Measurements from ENCODE around the gene C1orf174.
A peak's percentile ranks its signal among the peaks of the same experiment; 100 is the strongest.

Gene C1orf174

DNA sequence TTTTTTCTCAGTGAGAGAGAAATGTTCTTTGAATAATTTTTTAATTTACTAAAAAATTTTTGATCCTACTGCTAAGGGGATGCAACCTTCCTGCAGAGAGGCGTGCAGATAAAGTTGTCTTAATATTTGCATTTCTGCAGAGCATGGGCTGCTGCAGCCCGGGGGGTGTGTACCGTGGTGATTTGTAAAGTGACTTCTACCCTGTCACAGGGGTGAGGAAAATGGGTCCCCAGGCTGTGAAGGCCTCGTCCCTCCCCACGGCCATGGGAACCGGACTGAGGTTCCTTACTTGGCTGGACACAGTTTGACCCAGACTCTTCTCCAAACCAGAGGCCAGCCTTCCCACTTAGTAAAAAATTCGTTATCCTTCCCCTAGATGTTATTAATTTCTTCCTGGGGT, 9.5 kb upstream of the C1orf174 start:
- Mint-ChIP-seq H3K9me3 (no peaks in the 10 kb centered on the region), H3K4me1 (ENCODE audit: low read depth) (peaks cover 6% of the 10 kb centered on the region), H3K4me3 (no peak overlapping the region), H3K27me3 (ENCODE audit: low read depth) (no peaks in the 10 kb centered on the region), H3K27ac (no peak overlapping the region), H3K36me3 (ENCODE audit: low read depth) (no peaks in the 10 kb centered on the region)
- no peak for DNase-seq (ENCODE audit: low spot score)

DNA sequence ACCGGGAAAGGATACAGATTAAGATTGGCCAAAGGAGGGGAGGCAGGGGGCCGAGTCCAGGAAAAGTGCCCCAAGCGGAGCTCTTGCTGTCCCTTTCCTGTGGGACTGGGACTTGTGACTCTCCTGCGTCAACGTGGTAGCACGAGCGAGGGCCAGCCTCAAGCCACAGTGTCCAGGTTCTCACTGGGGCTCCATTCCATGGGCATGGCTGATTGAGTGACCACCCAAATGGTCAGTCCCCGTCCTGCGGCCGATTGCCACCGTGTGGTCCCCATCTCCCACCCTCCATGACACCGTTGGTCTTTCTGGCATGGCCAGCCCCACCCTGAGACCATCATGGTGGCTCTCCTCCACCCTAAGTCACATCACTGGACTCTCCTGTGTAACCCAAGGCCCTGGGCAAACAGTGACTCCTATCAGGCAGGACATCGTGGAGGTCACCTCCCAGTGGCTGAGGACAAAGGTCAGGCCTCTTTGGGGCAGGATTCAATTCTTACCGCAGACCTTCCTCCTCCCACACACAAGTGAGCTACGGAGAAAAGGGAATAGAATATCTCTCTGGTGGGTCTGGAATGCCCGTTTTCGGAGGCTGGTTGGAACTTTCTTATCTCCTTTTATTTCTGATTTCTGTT, 8.9 kb upstream of the C1orf174 start:
- Mint-ChIP-seq H3K27me3 (ENCODE audit: low read depth) (no peaks in the 10 kb centered on the region), H3K4me3 (no peak overlapping the region), H3K9me3 (no peaks in the 10 kb centered on the region), H3K36me3 (ENCODE audit: low read depth) (no peaks in the 10 kb centered on the region), H3K4me1 (ENCODE audit: low read depth) (peaks cover 6% of the 10 kb centered on the region), H3K27ac (no peak overlapping the region)
- DNase-seq (ENCODE audit: low spot score), result no peak

DNA sequence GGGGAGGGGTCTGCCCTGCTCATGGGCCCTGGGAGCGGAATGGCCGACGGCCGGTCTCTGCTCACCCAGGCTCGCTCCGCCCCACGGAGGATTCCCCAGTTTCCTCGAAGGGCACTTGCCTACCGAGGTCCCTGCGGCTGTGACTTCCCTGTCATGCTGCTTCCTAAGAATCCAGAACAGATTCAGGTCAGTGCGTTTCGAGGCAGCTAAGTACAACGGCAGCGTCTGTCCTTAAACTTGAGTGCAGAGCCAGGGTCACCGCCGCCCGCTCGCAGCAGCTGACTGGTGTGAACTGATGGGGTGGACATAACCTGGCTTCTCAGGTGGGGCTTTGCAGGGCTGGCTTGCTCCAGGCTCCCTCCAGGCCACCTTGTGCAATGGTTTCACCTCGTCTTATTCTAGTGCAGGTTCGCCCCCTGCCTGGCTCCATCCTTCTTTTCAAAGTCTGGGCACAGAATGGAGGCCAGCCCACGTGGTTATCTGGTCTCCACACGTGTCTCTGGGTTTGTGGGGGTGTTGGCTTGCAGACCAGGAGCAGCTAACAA, 7.6 kb upstream of the C1orf174 start:
- H3K4me1 Mint-ChIP-seq (ENCODE audit: low read depth), result peaks cover 18% of the 10 kb centered on the region
- no peaks in the 10 kb centered on the region for H3K9me3 Mint-ChIP-seq
- DNase-seq (ENCODE audit: low spot score), result no peak
- H3K36me3 Mint-ChIP-seq (ENCODE audit: low read depth), result no peaks in the 10 kb centered on the region
- H3K27me3 Mint-ChIP-seq (ENCODE audit: low read depth), result no peaks in the 10 kb centered on the region
- no peak overlapping the region for H3K27ac Mint-ChIP-seq
- H3K4me3 Mint-ChIP-seq, result no peak overlapping the region

DNA sequence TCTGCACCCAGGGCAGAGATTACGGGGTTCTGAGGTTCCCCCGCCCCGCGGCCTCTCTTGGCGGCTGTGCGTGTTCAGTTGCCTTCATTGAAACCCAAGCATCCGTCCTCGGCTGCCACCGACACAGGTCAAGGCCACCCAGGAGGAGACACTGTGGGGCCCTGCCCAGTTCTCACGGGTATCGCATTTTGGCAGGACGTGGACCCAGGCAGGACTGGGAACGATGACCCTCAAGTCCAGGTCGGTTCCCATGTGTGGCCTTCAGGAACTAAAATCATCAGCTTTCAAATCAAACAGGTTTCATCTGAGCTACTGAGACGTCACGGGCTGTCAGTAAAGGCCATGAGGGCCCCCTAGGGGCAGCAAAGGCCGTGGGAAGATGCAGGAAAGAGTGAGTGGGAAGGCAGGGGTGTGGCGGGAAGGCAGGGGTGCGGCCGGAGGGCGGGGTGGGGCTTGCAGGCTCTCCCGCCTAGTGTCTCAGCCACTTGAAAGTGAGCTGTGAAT, 7.0 kb upstream of the C1orf174 start:
- H3K27ac Mint-ChIP-seq, result no peak overlapping the region
- no peaks in the 10 kb centered on the region for H3K27me3 Mint-ChIP-seq (ENCODE audit: low read depth)
- DNase-seq (ENCODE audit: low spot score), result peak; percentile 11
- H3K4me3 Mint-ChIP-seq, result no peak overlapping the region
- no peaks in the 10 kb centered on the region for H3K9me3 Mint-ChIP-seq
- no peaks in the 10 kb centered on the region for H3K36me3 Mint-ChIP-seq (ENCODE audit: low read depth)
- H3K4me1 Mint-ChIP-seq (ENCODE audit: low read depth), result peaks cover 22% of the 10 kb centered on the region

DNA sequence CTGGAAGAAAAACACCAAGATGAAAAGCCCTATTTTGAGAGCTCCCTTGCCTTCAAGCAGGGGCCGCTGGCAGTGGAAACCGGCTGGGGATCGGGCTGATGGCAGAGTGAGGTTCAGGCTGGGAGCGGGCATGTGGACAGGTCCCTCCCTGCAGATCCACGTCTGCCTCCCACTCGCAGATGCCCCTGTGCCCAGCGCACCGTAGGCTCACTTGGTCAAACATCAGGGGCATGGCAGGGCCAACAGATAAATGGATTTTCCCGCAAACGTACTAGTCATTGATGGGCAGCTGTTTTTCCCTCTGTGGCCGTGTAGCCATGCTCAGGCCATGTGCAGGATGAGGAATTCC, 6.6 kb upstream of the C1orf174 start:
- Mint-ChIP-seq H3K36me3 (ENCODE audit: low read depth) (no peaks in the 10 kb centered on the region), H3K27ac (no peak overlapping the region), H3K9me3 (no peaks in the 10 kb centered on the region), H3K4me3 (no peak overlapping the region), H3K4me1 (ENCODE audit: low read depth) (peaks cover 22% of the 10 kb centered on the region), H3K27me3 (ENCODE audit: low read depth) (no peaks in the 10 kb centered on the region)
- no peak for DNase-seq (ENCODE audit: low spot score)

DNA sequence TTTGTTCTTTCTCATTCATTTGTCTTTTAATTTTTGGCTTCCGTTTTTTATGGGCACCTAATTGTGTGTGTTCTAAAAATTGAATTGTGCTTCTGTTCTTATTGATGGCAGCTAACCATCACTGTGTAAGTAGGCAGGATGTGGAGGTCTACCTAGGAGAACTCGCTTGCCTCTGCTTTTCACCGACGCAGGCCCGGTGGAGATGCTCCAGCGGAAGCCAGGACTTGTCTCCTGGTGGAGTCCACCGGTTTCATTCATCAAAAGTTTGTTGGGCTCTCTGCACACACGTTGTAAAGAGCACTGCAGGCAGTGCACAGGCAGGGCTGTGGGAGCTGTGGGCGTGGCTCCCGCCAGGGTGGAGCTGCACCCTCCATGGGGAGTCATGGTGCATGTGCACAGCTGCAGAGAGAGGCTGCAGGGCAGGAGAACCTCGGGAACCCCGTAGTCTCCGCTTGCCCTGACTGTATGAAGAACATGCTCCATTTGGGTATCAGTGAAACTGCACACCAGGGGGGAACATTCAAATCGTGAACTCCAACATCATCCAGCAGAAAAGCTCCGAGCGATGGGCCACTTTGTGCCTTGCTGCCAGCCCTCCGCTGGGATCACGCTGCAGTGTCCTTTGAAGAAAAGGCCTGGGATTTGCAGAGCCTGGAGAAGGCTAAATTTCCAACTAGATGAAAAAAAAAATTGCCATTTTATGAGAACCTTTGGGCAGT, 6.0 kb upstream of the C1orf174 start:
- H3K4me3 Mint-ChIP-seq, result no peak overlapping the region
- H3K36me3 Mint-ChIP-seq (ENCODE audit: low read depth), result no peaks in the 10 kb centered on the region
- no peak for DNase-seq (ENCODE audit: low spot score)
- no peaks in the 10 kb centered on the region for H3K9me3 Mint-ChIP-seq
- no peak overlapping the region for H3K27ac Mint-ChIP-seq
- peaks cover 22% of the 10 kb centered on the region for H3K4me1 Mint-ChIP-seq (ENCODE audit: low read depth)
- no peaks in the 10 kb centered on the region for H3K27me3 Mint-ChIP-seq (ENCODE audit: low read depth)

DNA sequence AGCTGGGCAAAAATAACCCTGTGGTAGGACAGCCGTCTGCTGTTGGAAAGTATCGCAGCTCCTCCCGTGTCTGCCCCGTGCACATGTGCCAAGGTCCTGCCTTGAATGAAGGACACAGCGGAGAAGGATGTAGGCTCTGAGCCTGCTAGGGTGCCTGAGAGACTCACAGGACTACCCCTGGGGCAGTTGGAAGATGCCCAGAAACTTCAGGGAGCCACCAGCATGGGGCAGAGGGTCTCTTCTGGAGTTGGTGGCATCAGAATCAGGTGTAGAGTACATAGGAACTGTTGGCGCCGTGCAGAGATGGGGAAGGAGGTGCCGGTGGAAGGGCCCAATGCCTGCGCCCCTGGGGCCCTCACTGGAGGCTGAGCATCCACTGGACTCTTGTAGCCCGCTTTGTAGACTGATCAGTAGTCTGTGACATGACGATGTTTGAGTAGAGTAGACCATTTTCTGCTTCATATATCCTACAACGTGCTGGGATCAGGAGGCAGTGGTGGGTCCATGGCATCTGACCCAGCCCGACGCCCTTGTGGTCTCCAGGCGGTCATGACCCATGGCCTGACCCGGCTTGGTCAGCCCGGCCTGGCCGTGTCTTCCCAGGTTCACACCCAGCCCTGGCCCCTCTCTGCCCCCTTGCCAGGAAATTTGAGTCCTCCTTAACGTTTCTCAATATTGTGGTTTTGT, 5.3 kb upstream of the C1orf174 start:
- H3K9me3 Mint-ChIP-seq, result no peaks in the 10 kb centered on the region
- H3K36me3 Mint-ChIP-seq (ENCODE audit: low read depth), result no peaks in the 10 kb centered on the region
- H3K4me1 Mint-ChIP-seq (ENCODE audit: low read depth), result peaks cover 22% of the 10 kb centered on the region
- H3K27me3 Mint-ChIP-seq (ENCODE audit: low read depth), result no peaks in the 10 kb centered on the region
- DNase-seq (ENCODE audit: low spot score), result no peak
- H3K4me3 Mint-ChIP-seq, result no peak overlapping the region
- H3K27ac Mint-ChIP-seq, result no peak overlapping the region

DNA sequence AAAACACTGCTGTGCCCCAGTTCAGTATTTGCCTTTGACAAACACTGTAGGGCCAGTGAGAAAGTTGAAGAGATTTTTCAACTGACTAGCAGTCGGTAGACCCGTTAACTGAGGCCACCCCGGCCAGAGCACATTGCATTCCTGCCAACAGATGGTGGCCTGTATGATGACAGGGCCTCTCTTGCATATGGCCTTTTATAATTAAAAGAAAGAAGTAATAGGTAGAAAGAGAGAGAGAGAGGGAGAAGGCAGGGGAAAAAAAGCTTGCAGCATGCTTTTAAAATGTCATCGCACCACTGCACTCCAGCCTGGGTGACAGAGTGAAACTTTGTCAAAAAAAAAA, 4.7 kb upstream of the C1orf174 start:
- Mint-ChIP-seq H3K9me3 (no peaks in the 10 kb centered on the region), H3K27me3 (ENCODE audit: low read depth) (no peaks in the 10 kb centered on the region), H3K36me3 (ENCODE audit: low read depth) (no peaks in the 10 kb centered on the region), H3K27ac (no peak overlapping the region), H3K4me3 (no peak overlapping the region), H3K4me1 (ENCODE audit: low read depth) (peaks cover 22% of the 10 kb centered on the region)
- DNase-seq (ENCODE audit: low spot score), result no peak

DNA sequence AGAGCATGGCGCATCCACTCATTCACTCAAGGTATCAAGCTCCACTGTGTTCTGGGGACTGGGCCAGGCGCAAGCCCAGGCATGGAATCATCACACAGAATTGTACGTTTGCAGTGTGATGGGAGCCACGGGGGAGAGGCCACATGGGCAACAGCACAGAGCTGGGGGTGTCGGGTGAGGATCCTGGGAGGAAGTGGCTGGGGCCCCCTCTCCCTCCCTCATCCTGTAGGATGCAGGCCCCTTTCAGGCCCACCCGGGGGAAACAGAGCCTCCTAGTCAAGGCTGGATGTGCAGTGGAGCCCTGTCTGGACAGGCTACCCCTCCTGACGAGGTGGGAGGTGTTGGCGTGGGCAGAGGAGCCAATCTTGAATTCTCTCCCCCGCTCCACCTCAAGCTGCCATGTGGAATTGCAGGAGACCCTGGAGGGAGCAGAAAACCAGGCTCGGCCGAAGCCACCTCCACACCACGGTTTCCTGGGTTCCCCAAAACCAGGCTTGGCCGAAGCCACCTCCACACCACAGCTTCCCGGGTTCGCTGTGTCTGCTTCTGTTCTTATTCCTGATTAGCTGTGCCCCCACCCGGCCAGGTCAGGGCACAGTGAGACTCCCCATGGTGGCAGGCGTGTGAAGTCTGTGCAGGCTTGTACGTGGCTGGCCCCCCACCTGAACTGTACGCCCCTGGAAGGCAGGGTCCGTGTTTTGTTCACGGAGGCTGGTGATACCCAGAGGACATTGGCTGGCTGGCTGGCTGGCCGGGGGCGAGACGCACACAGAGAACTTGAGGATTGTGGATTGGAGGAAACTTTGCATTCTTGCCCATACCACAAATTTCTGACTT, 4.2 kb upstream of the C1orf174 start:
- H3K4me3 Mint-ChIP-seq, result peak overlapping the region; percentile 57
- H3K36me3 Mint-ChIP-seq (ENCODE audit: low read depth), result no peaks in the 10 kb centered on the region
- H3K4me1 Mint-ChIP-seq (ENCODE audit: low read depth), result peaks cover 22% of the 10 kb centered on the region
- no peaks in the 10 kb centered on the region for H3K9me3 Mint-ChIP-seq
- peak overlapping the region; percentile 84 for H3K27ac Mint-ChIP-seq
- no peak for DNase-seq (ENCODE audit: low spot score)
- no peaks in the 10 kb centered on the region for H3K27me3 Mint-ChIP-seq (ENCODE audit: low read depth)

DNA sequence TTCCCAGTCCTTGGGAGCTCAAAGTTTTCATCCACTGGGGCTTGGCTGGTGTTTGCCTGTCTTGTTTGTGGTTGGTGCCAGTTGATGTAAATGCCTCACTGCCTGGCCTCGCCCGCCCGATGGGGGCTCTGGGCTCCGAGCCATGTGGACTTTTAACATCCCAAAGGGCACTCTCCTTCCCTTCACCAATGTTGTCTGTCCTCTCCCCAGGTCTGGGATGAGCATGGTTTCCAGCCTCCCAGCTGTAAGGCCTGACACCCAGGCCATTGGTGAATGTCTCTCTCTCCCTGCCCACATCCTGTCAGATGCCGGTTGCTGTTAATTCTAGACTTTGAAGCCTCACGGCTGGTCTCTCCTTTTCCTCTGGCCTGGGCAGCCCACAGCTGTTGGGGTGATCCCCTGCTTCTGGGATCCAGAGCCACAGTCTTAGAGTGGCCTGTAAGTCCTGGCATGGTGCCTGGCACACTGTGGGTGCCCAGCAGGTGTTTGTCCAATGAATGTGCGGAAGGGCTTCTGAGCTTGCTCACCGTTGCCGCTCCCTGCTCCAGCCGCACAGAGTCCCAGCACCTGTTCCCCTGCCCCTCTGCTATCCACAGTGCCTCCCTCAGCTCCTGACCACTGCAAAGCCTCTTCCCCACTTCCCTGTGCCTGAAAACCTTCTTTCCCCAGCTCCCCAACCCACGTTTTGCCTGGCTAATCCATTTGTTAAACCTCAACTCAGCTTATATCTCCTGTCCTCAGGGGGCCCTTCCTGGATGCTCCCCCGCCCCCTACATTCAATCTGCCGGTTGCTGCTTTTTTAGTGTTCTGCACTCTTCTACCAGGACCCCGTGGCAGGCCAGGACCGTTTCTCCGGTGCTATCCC, 3.3 kb upstream of the C1orf174 start:
- Mint-ChIP-seq H3K27ac (peak overlapping the region; percentile 84), H3K36me3 (ENCODE audit: low read depth) (peaks cover 6% of the 10 kb centered on the region), H3K4me1 (ENCODE audit: low read depth) (peaks cover 29% of the 10 kb centered on the region), H3K4me3 (peak overlapping the region; percentile 57), H3K9me3 (peaks cover 6% of the 10 kb centered on the region), H3K27me3 (ENCODE audit: low read depth) (no peaks in the 10 kb centered on the region)
- DNase-seq (ENCODE audit: low spot score), result peak; percentile 15

DNA sequence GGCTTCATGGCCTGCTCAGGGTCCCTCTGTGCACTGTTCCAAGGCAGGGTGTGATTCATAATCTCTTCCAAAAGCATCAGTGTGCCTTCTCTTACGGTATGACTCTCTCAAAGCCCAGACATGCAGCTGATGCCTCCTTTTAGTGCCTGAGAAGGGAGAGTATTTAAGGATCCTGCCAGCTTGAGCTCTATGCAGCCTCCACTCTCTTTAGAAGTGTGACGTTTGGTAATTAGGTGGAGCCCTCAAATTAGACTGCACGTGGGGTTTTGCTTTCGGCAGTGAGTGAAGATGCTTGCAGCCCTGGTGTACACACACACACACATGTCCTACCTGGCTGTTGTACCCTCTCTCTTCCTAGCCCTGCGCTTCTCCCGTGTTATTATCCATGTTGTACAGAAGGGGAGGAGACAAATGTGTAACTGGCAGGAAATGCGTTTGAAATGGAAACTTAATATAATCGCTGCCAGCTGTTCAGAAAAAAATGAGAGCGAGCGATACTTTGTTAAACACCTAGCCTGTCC, 2.6 kb upstream of the C1orf174 start:
- H3K4me3 Mint-ChIP-seq, result peak overlapping the region; percentile 92
- H3K36me3 Mint-ChIP-seq (ENCODE audit: low read depth), result peaks cover 13% of the 10 kb centered on the region
- H3K4me1 Mint-ChIP-seq (ENCODE audit: low read depth), result peaks cover 32% of the 10 kb centered on the region
- H3K27ac Mint-ChIP-seq, result peak overlapping the region; percentile 84
- peaks cover 13% of the 10 kb centered on the region for H3K9me3 Mint-ChIP-seq
- DNase-seq (ENCODE audit: low spot score), result no peak
- H3K27me3 Mint-ChIP-seq (ENCODE audit: low read depth), result no peaks in the 10 kb centered on the region

DNA sequence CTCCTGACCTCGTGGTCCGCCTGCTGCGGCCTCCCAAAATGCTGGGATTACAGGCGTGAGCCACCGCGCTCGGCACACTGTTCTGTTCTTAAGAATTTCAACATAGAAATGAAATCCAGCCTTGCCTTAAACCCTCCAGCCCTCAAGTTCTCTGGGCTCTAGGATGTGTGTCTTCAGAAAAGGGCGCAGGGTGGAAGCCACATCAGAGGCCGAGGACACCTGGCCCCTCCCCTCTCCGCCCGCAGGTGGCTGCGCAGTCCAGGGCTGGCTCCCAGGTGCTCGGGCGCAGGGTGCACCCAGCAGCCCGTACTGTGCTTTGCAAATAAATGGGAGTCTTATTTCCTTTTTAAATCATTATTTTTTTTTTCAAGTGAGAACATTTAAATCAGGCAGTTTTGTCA, 2.0 kb upstream of the C1orf174 start:
- DNase-seq (ENCODE audit: low spot score), result no peak
- peaks cover 17% of the 10 kb centered on the region for H3K9me3 Mint-ChIP-seq
- no peaks in the 10 kb centered on the region for H3K27me3 Mint-ChIP-seq (ENCODE audit: low read depth)
- H3K36me3 Mint-ChIP-seq (ENCODE audit: low read depth), result peaks cover 17% of the 10 kb centered on the region
- peaks cover 33% of the 10 kb centered on the region for H3K4me1 Mint-ChIP-seq (ENCODE audit: low read depth)
- peak overlapping the region; percentile 84 for H3K27ac Mint-ChIP-seq
- H3K4me3 Mint-ChIP-seq, result peak overlapping the region; percentile 92

All from T-helper 2 cell treated with Interferon-gamma antibody and Interleukin-4, amounts not matched to agents 5 μg/mL and 100 μg/mL, for 36 hours (primary cell).